Kidney glomerular epithelial cell (primary cell): ENCODE data around the gene NOXO1.
"Not testable (repeated sequence)": the region's sequence is repeated elsewhere in the genome, so short reads cannot be mapped to it uniquely, and the experiment has no call there.

Experiments used
- DNase-seq: peaks from one replicate; lab custom pipeline; 2025; lab: John Stamatoyannopoulos, UW

Gene NOXO1

GRCh38 chr16:1962161-1963153 is 18.8 kb downstream of the NOXO1 start:
- DNase-seq = not testable (repeated sequence)

GRCh38 chr16:1961651-1962067 is 19.6 kb downstream of the NOXO1 start:
- no peak for DNase-seq

- peak; percentile 26 for DNase-seq
Measured at GRCh38 chr16:1960665-1961630, 20.3 kb downstream of the NOXO1 start.

GRCh38 chr16:1959269-1960039 is 21.8 kb downstream of the NOXO1 start, which contains the start of gene NDUFB10:
TSS of gene NDUFB10 (plus strand) at chr16:1959538. CDS start at chr16:1959625, 87 bp downstream.
- peak; percentile 73 for DNase-seq

GRCh38 chr16:1958715-1959268 is 22.5 kb downstream of the NOXO1 start:
- DNase-seq = no peak

GRCh38 chr16:1958143-1958491 is 23.2 kb downstream of the NOXO1 start:
- not testable (repeated sequence) for DNase-seq

GRCh38 chr16:1957434-1958142 is 23.7 kb downstream of the NOXO1 start:
- not testable (repeated sequence) for DNase-seq

- no peak for DNase-seq
Measured at GRCh38 chr16:1953734-1954133, 27.5 kb downstream of the NOXO1 start.

GRCh38 chr16:1950559-1950958 is 30.7 kb downstream of the NOXO1 start:
- no peak for DNase-seq

GRCh38 chr16:1950047-1950446 is 31.2 kb downstream of the NOXO1 start:
- no peak for DNase-seq

GRCh38 chr16:1949507-1949906 is 31.8 kb downstream of the NOXO1 start:
- DNase-seq = no peak

GRCh38 chr16:1947369-1947670 is 33.9 kb downstream of the NOXO1 start:
- no peak for DNase-seq

GRCh38 chr16:1946495-1947368 is 34.5 kb downstream of the NOXO1 start:
- no peak for DNase-seq

GRCh38 chr16:1945559-1946391 is 35.5 kb downstream of the NOXO1 start:
- no peak for DNase-seq

GRCh38 chr16:1944612-1945199 is 36.6 kb downstream of the NOXO1 start:
- no peak for DNase-seq

- peak; percentile 98 for DNase-seq
Measured at GRCh38 chr16:1942810-1943726, 38.2 kb downstream of the NOXO1 start, which contains the start of gene MSRB1. TSS of gene MSRB1 (minus strand) at chr16:1943199. CDS start at chr16:1943156, 43 bp downstream.
